GM21717 (cell line): Measurements from ENCODE around the gene EFR3B.

Experiments
- ATAC-seq: cut with Tn5 transposase; IDR thresholded peaks from one replicate; pipeline ENCODE4 v1.9.1; 2021; ENCODE audit warnings: mild to moderate bottlenecking, moderate library complexity; ENCODE audit not compliant: unreplicated experiment

EFR3B gene

GRCh38 chr2:25032901-25033300 is 9.0 kb upstream of the EFR3B start:
- no peak for ATAC-seq

- no peak for ATAC-seq
Observed at GRCh38 chr2:25034081-25034480, 7.8 kb upstream of the EFR3B start.

GRCh38 chr2:25035537-25036220 is 6.2 kb upstream of the EFR3B start:
- no peak for ATAC-seq

GRCh38 chr2:25036221-25036559 is 5.7 kb upstream of the EFR3B start:
- ATAC-seq: no peak

- no peak for ATAC-seq
Observed at GRCh38 chr2:25039126-25039525, 2.8 kb upstream of the EFR3B start.

- peak; percentile 4 for ATAC-seq
Observed at GRCh38 chr2:25041307-25041927, 459 bp upstream of the EFR3B start.

GRCh38 chr2:25042321-25043240 is 705 bp downstream of the EFR3B start:
- ATAC-seq: no peak

GRCh38 chr2:25043241-25043867 is 1.5 kb downstream of the EFR3B start:
- ATAC-seq: no peak

GRCh38 chr2:25044011-25044410 is 2.1 kb downstream of the EFR3B start:
- ATAC-seq: no peak

- ATAC-seq: no peak
Observed at GRCh38 chr2:25044990-25045389, 3.1 kb downstream of the EFR3B start.

- ATAC-seq: no peak
Observed at GRCh38 chr2:25049422-25049821, 7.5 kb downstream of the EFR3B start.

GRCh38 chr2:25050128-25050527 is 8.3 kb downstream of the EFR3B start:
- ATAC-seq: no peak

GRCh38 chr2:25053041-25053440 is 11.2 kb downstream of the EFR3B start:
- no peak for ATAC-seq

- no peak for ATAC-seq
Observed at GRCh38 chr2:25054720-25055119, 12.8 kb downstream of the EFR3B start.

GRCh38 chr2:25055376-25055920 is 13.6 kb downstream of the EFR3B start:
- ATAC-seq: no peak

GRCh38 chr2:25056098-25056821 is 14.4 kb downstream of the EFR3B start:
- ATAC-seq: no peak

GRCh38 chr2:25062511-25062917 is 20.6 kb downstream of the EFR3B start:
- ATAC-seq: no peak

GRCh38 chr2:25063876-25064660 is 22.2 kb downstream of the EFR3B start:
- no peak for ATAC-seq

GRCh38 chr2:25065768-25066167 is 23.9 kb downstream of the EFR3B start:
- no peak for ATAC-seq

GRCh38 chr2:25066455-25066854 is 24.6 kb downstream of the EFR3B start:
- no peak for ATAC-seq
